ENCODE measurements around the gene TFR2. TPM values are rescaled to one million over a fixed set of nuclear protein-coding genes. Genes with fewer than 3 reads are reported as not detected.

Gene TFR2
- total RNA-seq, 1 donor from 2014 or later, result 13.8 TPM

DNA sequence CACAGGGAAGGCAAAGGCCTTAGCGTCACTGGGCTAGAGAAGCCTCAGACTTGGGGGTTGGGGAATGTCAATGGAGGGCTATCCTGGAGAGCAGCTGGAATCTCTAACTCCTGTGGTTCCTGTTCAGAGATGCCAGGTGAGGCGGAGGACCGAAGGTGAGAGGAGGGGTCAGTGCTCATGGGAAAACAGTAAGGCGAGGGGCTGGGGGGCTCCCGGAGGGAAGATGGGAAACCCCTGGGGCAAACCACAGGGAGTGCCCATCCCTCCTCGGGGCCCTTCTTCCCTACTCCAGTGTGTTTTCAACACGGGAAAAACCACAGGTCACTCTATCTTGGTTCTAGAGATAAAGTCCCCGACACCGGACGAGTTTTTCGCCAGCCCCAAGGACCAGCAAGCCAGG, 58.7 kb downstream of the TFR2 start:
- no peaks in the 10 kb centered on the region for H3K27me3 Mint-ChIP-seq (ENCODE audit: insufficient read depth)

DNA sequence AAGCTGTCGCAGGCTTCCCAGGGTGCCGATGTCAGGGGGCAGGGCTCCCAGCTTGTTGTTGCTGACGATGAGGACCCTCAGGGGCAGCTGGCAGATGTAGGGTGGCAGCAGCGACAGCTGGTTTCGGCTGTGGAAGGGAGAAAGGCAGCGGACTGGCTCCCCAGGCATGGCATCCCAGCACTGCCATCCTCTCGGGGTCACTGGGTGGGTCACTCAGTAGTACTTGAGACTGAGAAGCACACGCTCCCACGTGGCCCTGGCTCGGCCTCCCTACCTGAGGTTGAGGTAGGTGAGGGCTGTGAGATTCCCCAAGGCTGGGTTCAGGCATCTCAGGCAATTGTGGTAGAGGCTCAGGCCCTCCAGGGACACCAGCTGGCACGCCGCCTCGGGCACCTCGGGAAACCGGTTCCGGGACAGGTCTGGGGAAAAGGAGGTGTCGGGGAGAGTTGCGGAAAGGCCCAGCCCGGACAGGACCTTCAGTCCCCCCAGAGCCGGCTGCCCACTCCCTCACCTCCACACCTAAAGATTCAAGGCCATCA, 59.2 kb downstream of the TFR2 start:
- Mint-ChIP-seq H3K4me3 (peak overlapping the region; percentile 58), H3K36me3 (ENCODE audit: low read depth) (peaks cover 8% of the 10 kb centered on the region), H3K9me3 (no peaks in the 10 kb centered on the region), H3K27ac (peak overlapping the region; percentile 66), H3K27me3 (ENCODE audit: insufficient read depth) (no peaks in the 10 kb centered on the region), H3K4me1 (ENCODE audit: low read depth) (peaks cover 23% of the 10 kb centered on the region)
- no peak for DNase-seq (ENCODE audit: low spot score)
- intact Hi-C loops (cut with micrococcal nuclease), result loop anchor here (2.0 kb wide), 1 partner anchor 111 kb away; no protein-coding TSS in a partner anchor

More for the DNA sequence above, 58.7 kb downstream of the TFR2 start:
- Mint-ChIP-seq H3K4me3 (peak overlapping the region; percentile 87), H3K9me3 (no peaks in the 10 kb centered on the region), H3K36me3 (ENCODE audit: low read depth) (peaks cover 8% of the 10 kb centered on the region), H3K27ac (peak overlapping the region; percentile 66), H3K4me1 (ENCODE audit: low read depth) (peaks cover 23% of the 10 kb centered on the region)
- intact Hi-C loops (cut with micrococcal nuclease), result loop anchor here (1.0 to 2.0 kb wide), 2 partner anchors 11 to 110 kb away; no protein-coding TSS in a partner anchor
- no peak for DNase-seq (ENCODE audit: low spot score)

DNA sequence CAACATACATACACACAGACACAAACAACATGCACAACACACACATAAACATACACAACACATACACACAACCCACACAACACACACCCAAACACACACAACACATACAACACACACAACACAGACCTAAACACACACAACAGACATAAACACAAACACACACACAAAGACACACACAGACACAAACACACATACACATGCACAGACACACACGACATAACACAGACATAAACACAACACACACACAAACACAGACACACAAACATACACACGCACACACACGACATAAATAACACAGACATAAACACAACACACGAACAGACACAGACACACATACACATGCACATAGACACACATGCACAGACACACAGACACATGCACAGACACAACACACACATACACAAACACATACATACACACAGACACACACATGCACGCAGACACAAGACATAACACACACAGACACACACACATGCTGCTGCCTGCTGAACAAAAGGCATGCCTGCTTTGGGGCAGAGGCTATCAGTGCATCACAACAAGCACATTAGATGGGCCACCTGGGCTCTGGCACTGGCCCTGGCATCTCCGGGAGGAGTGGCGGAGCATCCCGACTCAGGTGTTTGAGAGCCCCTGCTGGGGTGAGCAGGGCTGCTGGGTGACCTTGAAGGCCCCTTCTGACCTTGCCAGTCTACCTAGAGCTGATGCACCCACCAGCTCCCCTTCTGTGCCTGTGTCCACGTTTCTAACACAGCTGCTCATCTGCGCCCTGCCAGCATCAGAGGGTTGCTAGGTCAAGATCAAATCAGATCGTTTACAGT, 60.7 kb downstream of the TFR2 start:
- Mint-ChIP-seq H3K36me3 (ENCODE audit: low read depth) (peaks cover 14% of the 10 kb centered on the region), H3K9me3 (no peaks in the 10 kb centered on the region), H3K27me3 (ENCODE audit: insufficient read depth) (no peaks in the 10 kb centered on the region), H3K4me1 (ENCODE audit: low read depth) (peaks cover 23% of the 10 kb centered on the region), H3K27ac (no peak overlapping the region), H3K4me3 (no peak overlapping the region)
- intact Hi-C loops (cut with micrococcal nuclease), result no loop called here
- no peak for DNase-seq (ENCODE audit: low spot score)

DNA sequence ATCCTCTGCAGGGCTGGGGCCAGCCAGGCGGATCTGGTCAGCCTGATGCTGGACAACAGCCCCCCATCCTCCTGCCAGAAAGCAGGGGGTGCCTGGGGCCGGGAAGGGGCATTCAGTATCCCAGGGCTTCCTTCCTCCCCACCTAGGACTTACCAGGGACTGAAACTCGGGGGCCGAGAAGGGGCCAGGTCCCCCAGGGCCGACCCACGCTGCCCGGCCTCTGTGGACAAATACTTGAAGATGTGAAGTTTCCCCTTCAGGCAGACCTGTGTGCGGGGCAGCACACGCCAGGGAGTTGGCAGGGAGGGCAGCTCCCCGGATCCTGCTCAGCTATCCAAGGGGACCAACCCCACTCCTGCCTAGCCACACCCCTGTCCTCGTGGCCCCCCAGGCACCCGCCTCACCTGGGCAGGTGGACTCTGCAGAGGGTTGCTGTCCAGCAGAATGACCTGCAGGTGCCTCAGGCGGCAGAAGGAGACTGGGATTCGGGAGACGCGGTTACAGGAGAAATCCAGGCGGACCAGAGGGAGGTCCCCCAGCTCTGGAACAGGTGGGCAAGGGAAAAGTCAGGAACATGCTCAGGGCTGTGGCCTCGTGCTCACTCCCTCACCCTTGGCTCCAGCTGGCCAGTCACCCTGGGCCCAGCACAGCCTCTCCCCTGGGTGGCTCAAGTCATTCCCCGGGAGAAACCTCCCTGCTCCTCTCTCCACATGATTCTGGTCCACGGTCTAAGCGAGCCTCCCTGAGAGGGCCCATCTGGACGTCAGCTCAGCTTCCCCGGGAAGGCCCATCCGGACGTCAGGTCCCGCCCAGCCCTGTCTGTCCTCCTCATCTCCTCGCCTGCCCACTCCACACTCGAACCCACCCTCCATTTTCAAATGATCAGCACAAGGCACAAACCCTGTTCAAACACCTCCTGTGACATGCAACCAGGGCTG, 62.8 kb downstream of the TFR2 start:
- Mint-ChIP-seq H3K4me1 (ENCODE audit: low read depth) (peaks cover 5% of the 10 kb centered on the region), H3K27ac (no peak overlapping the region), H3K36me3 (ENCODE audit: low read depth) (peaks cover 10% of the 10 kb centered on the region), H3K27me3 (ENCODE audit: insufficient read depth) (no peaks in the 10 kb centered on the region), H3K4me3 (no peak overlapping the region), H3K9me3 (no peaks in the 10 kb centered on the region)
- DNase-seq (ENCODE audit: low spot score), result no peak
- intact Hi-C loops (cut with micrococcal nuclease), result no loop called here

DNA sequence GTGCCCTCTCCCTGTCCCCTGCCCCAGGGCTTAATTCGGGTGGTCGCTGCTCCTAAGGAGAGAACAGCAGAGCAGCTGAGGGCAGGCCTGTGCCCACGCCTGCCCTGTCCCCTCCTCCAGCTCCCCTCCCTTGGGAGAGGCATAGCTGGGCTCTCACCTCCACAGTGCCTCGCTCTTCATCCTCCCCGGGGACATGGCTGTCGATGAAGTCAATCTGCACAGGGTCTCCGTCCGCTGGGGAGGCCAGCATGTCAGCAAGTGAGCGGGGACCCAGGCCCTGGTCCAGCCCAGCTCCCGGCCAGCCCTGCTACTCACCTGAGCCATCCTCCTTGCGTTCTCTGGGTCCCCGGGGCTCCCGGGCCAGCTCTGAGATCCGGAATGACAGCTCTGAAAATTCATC, 63.8 kb downstream of the TFR2 start:
- Mint-ChIP-seq H3K27me3 (ENCODE audit: insufficient read depth) (no peaks in the 10 kb centered on the region), H3K36me3 (ENCODE audit: low read depth) (peaks cover 10% of the 10 kb centered on the region), H3K4me3 (no peak overlapping the region), H3K9me3 (no peaks in the 10 kb centered on the region), H3K4me1 (ENCODE audit: low read depth) (no peaks in the 10 kb centered on the region), H3K27ac (no peak overlapping the region)
- DNase-seq (ENCODE audit: low spot score), result no peak
- intact Hi-C loops (cut with micrococcal nuclease), result no loop called here

DNA sequence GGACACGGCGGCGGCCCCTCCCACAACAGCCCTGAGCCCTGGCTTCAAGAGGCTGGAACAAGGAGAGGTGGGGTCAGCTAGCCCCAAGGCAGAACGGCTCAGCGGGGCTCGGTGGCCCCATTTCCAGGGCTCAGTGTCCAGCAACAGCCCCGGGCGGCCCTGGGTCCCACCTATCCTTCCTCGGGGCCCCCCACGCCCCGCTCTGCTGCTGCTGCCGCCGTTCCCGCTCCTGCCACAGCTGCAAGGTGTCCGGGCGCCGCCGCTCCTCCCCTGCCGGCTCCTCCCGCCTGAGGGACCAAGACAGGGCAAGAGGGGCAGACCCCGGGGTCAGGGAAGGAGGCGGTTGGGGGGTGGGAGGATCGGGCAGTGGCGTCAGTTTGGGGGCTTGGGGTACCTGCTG, 64.2 kb downstream of the TFR2 start:
- DNase-seq (ENCODE audit: low spot score), result no peak
- Mint-ChIP-seq H3K4me1 (ENCODE audit: low read depth) (peaks cover under 1% of the 10 kb centered on the region), H3K4me3 (no peak overlapping the region), H3K9me3 (no peaks in the 10 kb centered on the region), H3K36me3 (ENCODE audit: low read depth) (peaks cover 10% of the 10 kb centered on the region), H3K27me3 (ENCODE audit: insufficient read depth) (no peaks in the 10 kb centered on the region), H3K27ac (no peak overlapping the region)
- intact Hi-C loops (cut with micrococcal nuclease), result no loop called here

DNA sequence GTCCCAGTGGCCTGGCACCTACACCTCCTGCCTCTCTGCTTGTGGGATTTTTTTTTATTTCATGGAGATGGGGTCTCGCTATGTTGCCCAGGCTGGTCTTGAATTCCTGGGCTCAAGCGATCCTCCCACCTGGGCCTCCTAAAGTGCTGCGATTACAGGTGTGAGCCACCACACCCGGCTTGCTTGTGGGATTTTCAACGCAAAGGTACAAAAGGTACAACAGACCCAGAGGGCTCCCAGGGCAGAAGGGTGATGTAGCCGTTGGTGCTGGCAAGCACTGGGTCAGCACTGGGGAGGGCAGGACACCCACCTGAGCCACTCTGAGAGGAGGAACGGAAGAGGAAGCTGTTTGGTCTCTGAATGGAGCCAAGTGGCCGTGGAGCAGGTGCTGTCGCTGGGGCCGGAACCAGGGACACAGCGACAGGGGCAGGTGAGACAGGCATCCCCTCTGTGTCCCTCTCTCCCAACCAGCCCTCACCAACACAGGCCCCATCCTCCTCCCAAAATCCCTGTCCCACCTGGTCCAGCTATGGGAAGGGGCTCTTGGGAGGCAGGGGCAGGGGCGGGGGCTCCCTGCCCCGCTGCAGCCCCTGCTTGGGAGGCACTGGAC, 64.9 kb downstream of the TFR2 start:
- no peaks in the 10 kb centered on the region for H3K27me3 Mint-ChIP-seq (ENCODE audit: insufficient read depth)

DNA sequence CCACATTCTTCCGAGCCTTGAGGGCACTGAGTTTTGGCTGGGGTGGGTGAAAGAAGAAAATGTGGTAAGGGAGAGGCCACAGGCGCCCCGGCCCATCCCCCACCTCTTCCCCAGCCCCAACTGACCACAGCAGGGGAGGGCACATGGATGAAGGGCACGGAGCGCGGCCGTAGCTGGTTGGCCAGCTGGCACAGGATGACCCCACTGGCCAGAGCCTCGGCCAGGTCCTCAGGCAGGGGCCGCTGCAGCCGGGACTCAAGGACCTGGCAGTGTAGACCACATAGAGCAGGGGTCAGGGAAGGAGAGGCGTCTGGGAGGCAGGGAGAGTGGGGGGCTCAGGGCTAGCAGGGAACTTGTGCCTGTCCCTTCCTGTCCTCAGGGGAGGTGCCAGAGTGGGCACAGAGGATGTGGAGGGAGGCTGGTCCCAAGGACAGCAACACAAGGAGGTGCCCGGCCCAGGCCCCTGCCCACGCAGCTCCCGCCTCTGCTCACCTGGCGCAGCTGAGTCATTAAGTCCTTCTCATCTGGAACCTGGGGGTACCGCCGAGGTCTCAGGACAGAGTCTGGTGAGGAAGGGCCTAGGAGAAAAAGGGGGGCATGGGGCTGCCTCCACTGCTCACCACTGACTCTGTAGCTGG, 65.5 kb downstream of the TFR2 start:
- Mint-ChIP-seq H3K27me3 (ENCODE audit: insufficient read depth) (no peaks in the 10 kb centered on the region), H3K36me3 (ENCODE audit: low read depth) (peaks cover 10% of the 10 kb centered on the region), H3K4me3 (no peak overlapping the region), H3K27ac (no peak overlapping the region), H3K9me3 (no peaks in the 10 kb centered on the region), H3K4me1 (ENCODE audit: low read depth) (peaks cover 5% of the 10 kb centered on the region)
- DNase-seq (ENCODE audit: low spot score), result no peak
- intact Hi-C loops (cut with micrococcal nuclease), result no loop called here

More for the DNA sequence above, 64.9 kb downstream of the TFR2 start:
- intact Hi-C loops (cut with micrococcal nuclease), result no loop called here
- Mint-ChIP-seq H3K36me3 (ENCODE audit: low read depth) (peaks cover 10% of the 10 kb centered on the region), H3K27ac (no peak overlapping the region), H3K9me3 (no peaks in the 10 kb centered on the region), H3K4me1 (ENCODE audit: low read depth) (peaks cover 5% of the 10 kb centered on the region), H3K4me3 (no peak overlapping the region)
- DNase-seq (ENCODE audit: low spot score), result no peak

DNA sequence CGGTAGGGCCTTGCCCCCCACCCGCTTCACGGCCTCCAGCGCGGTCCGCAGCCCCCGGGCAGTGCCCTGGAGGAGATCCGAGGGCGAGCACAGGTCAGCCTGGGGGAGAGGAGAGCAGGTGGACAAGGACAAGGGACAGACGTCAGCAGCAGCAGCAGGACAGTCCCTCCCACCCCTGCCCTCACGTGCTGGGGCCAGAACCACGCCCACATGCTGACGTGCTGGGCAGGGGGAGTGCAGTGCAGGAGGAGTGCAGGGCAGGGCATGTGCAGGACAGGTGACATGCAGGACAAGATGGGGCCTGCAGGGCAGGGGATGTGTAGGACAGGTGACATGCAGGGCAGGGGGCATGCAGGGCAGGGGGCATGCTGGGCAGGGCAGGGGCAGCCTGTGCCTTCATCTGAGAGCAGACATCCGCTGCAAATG, 66.1 kb downstream of the TFR2 start:
- peaks cover 4% of the 10 kb centered on the region for H3K27me3 Mint-ChIP-seq (ENCODE audit: insufficient read depth)
- intact Hi-C loops (cut with micrococcal nuclease), result no loop called here
- H3K36me3 Mint-ChIP-seq (ENCODE audit: low read depth), result peaks cover 10% of the 10 kb centered on the region
- no peaks in the 10 kb centered on the region for H3K9me3 Mint-ChIP-seq
- H3K27ac Mint-ChIP-seq, result no peak overlapping the region
- no peak for DNase-seq (ENCODE audit: low spot score)
- H3K4me1 Mint-ChIP-seq (ENCODE audit: low read depth), result peaks cover 5% of the 10 kb centered on the region
- no peak overlapping the region for H3K4me3 Mint-ChIP-seq

DNA sequence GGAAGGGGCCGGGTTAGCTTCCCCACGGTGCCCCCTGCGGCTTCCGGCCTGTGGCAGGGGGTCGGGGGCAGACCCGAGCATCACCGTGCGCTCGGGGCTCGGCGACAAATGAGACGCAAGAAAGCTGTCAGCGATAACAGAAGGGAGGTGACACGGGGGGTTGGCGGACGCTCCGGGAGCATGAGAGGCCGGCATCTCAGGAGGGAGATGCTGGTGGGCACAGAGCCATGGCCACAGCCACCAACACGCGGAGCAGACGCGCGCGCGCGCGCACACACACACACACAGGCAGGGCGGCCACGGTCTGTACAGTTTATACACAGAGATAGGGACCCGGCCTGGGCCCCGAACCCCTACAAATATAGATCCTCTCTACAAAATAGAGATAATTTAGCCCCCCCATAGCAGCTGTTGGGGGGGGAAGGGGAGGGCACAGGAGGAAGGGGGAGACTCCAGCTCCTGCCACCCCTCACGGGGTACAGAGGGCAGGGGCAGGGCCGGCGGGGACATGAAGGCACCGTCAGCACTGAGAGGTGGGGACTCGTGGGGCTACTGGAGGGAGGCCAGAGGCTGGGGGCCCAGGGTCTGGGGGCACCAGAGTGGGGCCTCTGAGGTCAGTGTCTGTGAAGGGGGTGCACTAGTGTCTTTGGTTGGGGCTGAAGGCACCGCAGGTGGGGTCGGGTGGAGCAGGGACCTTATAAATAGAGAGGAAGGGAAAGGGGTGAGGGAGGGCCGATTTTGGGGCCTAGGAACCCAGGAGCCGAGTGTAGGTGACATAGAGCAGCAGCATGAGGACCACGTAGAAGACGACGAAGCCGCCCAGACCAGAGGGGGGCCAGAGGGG, 66.8 kb downstream of the TFR2 start:
- Mint-ChIP-seq H3K27ac (no peak overlapping the region), H3K4me1 (ENCODE audit: low read depth) (peaks cover 5% of the 10 kb centered on the region), H3K36me3 (ENCODE audit: low read depth) (peaks cover 10% of the 10 kb centered on the region), H3K4me3 (no peak overlapping the region), H3K9me3 (no peaks in the 10 kb centered on the region), H3K27me3 (ENCODE audit: insufficient read depth) (peaks cover 4% of the 10 kb centered on the region)
- intact Hi-C loops (cut with micrococcal nuclease), result no loop called here
- no peak for DNase-seq (ENCODE audit: low spot score)

DNA sequence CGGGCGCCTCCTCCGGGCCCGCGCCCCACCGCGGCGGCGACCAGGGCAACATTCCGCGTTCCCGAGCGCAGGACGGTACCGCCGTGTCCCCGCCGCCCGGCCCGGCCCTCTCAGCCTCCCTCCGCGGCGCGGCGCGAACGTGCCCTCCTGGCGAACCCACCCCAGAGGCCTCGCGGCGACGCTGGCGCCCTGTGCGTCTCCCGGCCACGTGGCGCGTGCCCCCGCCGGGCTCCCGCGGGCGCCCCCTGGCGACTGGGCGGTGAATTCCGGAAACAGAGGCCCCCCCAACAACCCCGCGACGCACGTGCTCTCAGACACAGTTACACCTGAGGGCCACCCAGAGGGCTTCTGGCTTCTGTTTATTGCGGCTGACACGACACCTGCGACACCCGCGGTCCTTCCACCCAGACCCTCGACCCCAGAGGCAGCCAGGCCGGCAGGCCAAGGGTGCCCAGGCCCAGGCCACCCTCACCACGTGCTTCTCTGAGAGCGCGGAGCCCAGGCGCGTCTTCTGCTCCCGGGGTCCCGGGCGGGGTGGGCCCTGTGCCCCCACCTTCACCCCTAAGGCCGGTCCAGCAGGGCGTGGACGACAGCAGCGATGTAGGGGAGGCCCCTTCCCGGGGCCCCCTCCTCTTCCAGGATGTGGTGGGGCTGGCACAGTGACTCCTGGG, 67.5 kb downstream of the TFR2 start, which contains the start of gene SAP25:
SAP25 (minus strand) TSS at position 210 of the 671 bp plus-strand sequence; CDS start at position 52, 158 bp downstream.
- intact Hi-C loops (cut with micrococcal nuclease), result no loop called here
- no peak within 1 kb of the TSS for H3K4me3 Mint-ChIP-seq
- no peak for DNase-seq (ENCODE audit: low spot score)
- H3K27me3 Mint-ChIP-seq (ENCODE audit: insufficient read depth), result peaks cover 7% of the 10 kb centered on the region
- H3K27ac Mint-ChIP-seq, result no peak within 1 kb of the TSS
- peaks cover 7% of the 10 kb centered on the region for H3K36me3 Mint-ChIP-seq (ENCODE audit: low read depth)
- H3K4me1 Mint-ChIP-seq (ENCODE audit: low read depth), result peaks cover 12% of the 10 kb centered on the region
- H3K9me3 Mint-ChIP-seq, result no peaks in the 10 kb centered on the region

Measured in activated T-helper 1 cell treated with anti-CD3 and anti-CD28 coated beads, Interleukin-12 subunit alpha, Interleukin-12 subunit beta, Interleukin-2, Interleukin-4 antibody, amounts not matched to agents 30 ng/mL and 10 ng/mL and 1 ng/mL, durations not matched to agents 14 hours and 24 hours and 36 hours (primary cell).